Prostate gland (tissue), 2 donors: ENCODE results near the gene MAP3K8.

Experiments
- POLR2A ChIP-seq: fragments of 450-650 bp; IDR thresholded peaks from one replicate; pipeline ENCODE4 v1.6.1; 2016; ENCODE audit warnings: antibody characterized with exemption, mild to moderate bottlenecking
- POLR2AphosphoS5 ChIP-seq: sonication (generic); formaldehyde crosslinking; IDR thresholded peaks from one replicate; pipeline ENCODE4 v1.6.1; 2017; ENCODE audit warnings: antibody characterized with exemption
- TF ChIP-seq, protein P1 (sequence below), 4 experiments: fragments of 200-600 bp in 2 of 4; fragments of 450-650 bp in 2 of 4; sonication (generic) in 2 of 4; IDR thresholded peaks; 1 replicate in 3 of 4; 2 replicates in 1 of 4; pipeline ENCODE4 v1.5.1; 2016 to 2019; ENCODE audit warnings: antibody characterized with exemption in 4 of 4, mild to moderate bottlenecking in 2 of 4, moderate library complexity in 2 of 4

DNA sequence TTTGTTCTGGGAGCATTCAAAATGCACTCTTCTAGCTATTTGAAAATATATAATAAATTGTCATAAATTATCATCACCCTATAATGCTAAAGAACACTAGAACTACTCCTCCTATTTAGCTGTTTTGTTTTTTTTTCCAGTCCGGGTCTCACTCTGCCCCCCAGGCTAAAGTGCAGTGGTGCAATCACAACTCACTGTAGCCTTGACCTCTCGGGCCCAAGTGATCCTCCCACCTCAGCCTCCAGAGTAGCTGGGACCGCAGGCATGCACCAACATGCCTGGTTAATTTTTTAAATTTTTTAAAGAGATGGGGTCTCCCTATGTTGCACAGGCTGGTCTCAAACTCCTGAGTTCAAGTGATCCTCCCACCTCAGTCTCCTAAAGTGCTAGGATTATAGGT, 43.8 kb upstream of the MAP3K8 start:
- TF ChIP-seq POLR2A (no peak), POLR2AphosphoS5 (no peak)
- TF ChIP-seq, protein P1, sequence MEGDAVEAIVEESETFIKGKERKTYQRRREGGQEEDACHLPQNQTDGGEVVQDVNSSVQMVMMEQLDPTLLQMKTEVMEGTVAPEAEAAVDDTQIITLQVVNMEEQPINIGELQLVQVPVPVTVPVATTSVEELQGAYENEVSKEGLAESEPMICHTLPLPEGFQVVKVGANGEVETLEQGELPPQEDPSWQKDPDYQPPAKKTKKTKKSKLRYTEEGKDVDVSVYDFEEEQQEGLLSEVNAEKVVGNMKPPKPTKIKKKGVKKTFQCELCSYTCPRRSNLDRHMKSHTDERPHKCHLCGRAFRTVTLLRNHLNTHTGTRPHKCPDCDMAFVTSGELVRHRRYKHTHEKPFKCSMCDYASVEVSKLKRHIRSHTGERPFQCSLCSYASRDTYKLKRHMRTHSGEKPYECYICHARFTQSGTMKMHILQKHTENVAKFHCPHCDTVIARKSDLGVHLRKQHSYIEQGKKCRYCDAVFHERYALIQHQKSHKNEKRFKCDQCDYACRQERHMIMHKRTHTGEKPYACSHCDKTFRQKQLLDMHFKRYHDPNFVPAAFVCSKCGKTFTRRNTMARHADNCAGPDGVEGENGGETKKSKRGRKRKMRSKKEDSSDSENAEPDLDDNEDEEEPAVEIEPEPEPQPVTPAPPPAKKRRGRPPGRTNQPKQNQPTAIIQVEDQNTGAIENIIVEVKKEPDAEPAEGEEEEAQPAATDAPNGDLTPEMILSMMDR (IDR thresholded peaks at IDR 0.05) = no peak
